GM12878 (cell line): Measurements from ENCODE around the gene ROBO1. TPM values are rescaled to one million over a fixed set of nuclear protein-coding genes. Genes with fewer than 3 reads are reported as not detected.

Source experiments
- ATAC-seq: fragments of 200-7000 bp; cut with Tn5 transposase; 3 replicates; pipeline ENCODE4 v1.9.1; 2020; ENCODE audit warnings: mild to moderate bottlenecking, moderate library complexity
- BruUV-seq: library from RNA; stranded (reverse); fragments of 400-500 nt; replicated peaks from 2 replicates; lab custom pipeline; 2021; lab: Mats Ljungman, UMichigan
- CTCF ChIA-PET: fragments of 300-600 bp; sonication (Branson Sonifier 250); formaldehyde crosslinking; extraction: SDS; loops from one replicate; lab custom pipeline; 2021; ENCODE audit warnings: inconsistent platforms; lab: Yijun Ruan, JAX
- POLR2A ChIA-PET: fragments of 350-600 bp; formaldehyde crosslinking; extraction: SDS; loops from one replicate; lab custom pipeline; 2021; ENCODE audit warnings: inconsistent platforms; lab: Charles Lee
- RAD21 ChIA-PET: fragments of 300-600 bp; sonication (Branson Sonifier 250); formaldehyde crosslinking; loops from one replicate; lab custom pipeline; 2023; ENCODE audit warnings: antibody characterized with exemption; ENCODE audit not compliant: unreplicated experiment; lab: Charles Lee
- SMC1A ChIA-PET: fragments of 300-600 bp; sonication (Branson Sonifier 250); formaldehyde crosslinking; loops from one replicate; lab custom pipeline; 2023; ENCODE audit not compliant: unreplicated experiment, uncharacterized antibody; lab: Charles Lee
- DNase-seq: peaks from one replicate; pipeline ENCODE4 v3.0.0-alpha.2; 2011; ENCODE audit warnings: low read depth, low spot score
- FAIRE-seq: peaks from 3 replicates; lab custom pipeline; 2011; peaks lifted over from hg19 to GRCh38; lab: Jason Lieb, UNC
- H2AFZ ChIP-seq: 2 replicates; pipeline ENCODE4 v1.6.0; 2011; ENCODE audit warnings: low read depth, low read length, control low read depth; ENCODE audit not compliant: control insufficient read depth
- H3K27ac ChIP-seq: 2 replicates; pipeline ENCODE4 v1.5.1; 2011; ENCODE audit warnings: control low read depth; ENCODE audit not compliant: control insufficient read depth, insufficient read depth
- H3K27me3 ChIP-seq, 2 experiments: replicated peaks in 1 of 2; 2 replicates each; pipeline versions ENCODE4 v1.6.0 to v1.6.1; 2011; ENCODE audit warnings: low read length in 1 of 2; ENCODE audit not compliant: control insufficient read depth in 2 of 2, insufficient read depth in 2 of 2
- H3K36me3 ChIP-seq, 2 experiments: 2 replicates each; pipeline ENCODE4 v1.5.1; 2011; ENCODE audit warnings: low read length in 1 of 2; ENCODE audit not compliant: control insufficient read depth in 2 of 2, insufficient read depth in 2 of 2
- H3K4me1 ChIP-seq: 2 replicates; pipeline ENCODE4 v1.6.1; 2011; ENCODE audit warnings: mild to moderate bottlenecking, low read length, moderate library complexity, mixed read lengths; ENCODE audit not compliant: control insufficient read depth, insufficient read depth
- H3K4me2 ChIP-seq: 2 replicates; pipeline ENCODE4 v1.6.0; 2011; ENCODE audit warnings: control low read depth; ENCODE audit not compliant: control insufficient read depth, insufficient read depth
- H3K4me3 ChIP-seq: fragments of 200-600 bp; sonication (generic); 2 replicates; pipeline ENCODE4 v1.5.1; 2016
- H3K79me2 ChIP-seq: 2 replicates; pipeline ENCODE4 v1.6.0; 2011; ENCODE audit warnings: low read length; ENCODE audit not compliant: control insufficient read depth, insufficient read depth
- H3K9ac ChIP-seq: 2 replicates; pipeline ENCODE4 v1.8.0; 2011; ENCODE audit warnings: low read length, control low read depth, mixed read lengths; ENCODE audit not compliant: control insufficient read depth, insufficient read depth
- H3K9me3 ChIP-seq: replicated peaks from 3 replicates; pipeline ENCODE4 v1.5.1; 2011; ENCODE audit warnings: mild to moderate bottlenecking, low read length; ENCODE audit not compliant: control insufficient read depth, insufficient read depth
- H4K20me1 ChIP-seq: 2 replicates; pipeline ENCODE4 v1.6.0; 2011; ENCODE audit not compliant: control insufficient read depth, insufficient read depth
- CTCF ChIP-seq, 3 experiments: IDR thresholded peaks in 2 of 3; conservative IDR thresholded peaks in 1 of 3; 2 replicates each; pipeline ENCODE4 v1.5.1; 2011; ENCODE audit warnings: low read depth in 3 of 3, low read length in 3 of 3, mild to moderate bottlenecking in 3 of 3, control low read depth in 2 of 3, moderate library complexity in 2 of 3, inconsistent platforms in 1 of 3, mixed read lengths in 1 of 3; ENCODE audit not compliant: control insufficient read depth in 2 of 3, insufficient read depth in 1 of 3; ENCODE audit errors: extremely low read depth in 1 of 3
- KDM1A ChIP-seq: fragments of 200-600 bp; sonication (generic); IDR thresholded peaks from 2 replicates; pipeline ENCODE4 v1.6.1; 2016; ENCODE audit warnings: borderline replicate concordance
- MYC ChIP-seq: IDR thresholded peaks from 2 replicates; pipeline ENCODE4 v1.6.1; 2011; ENCODE audit warnings: mild to moderate bottlenecking, low read length, moderate library complexity, inconsistent platforms; ENCODE audit not compliant: insufficient read depth, insufficient replicate concordance, insufficient read length, severe bottlenecking
- RAD21 ChIP-seq: IDR thresholded peaks from 2 replicates; pipeline ENCODE4 v1.6.1; 2011; ENCODE audit warnings: mild to moderate bottlenecking, low read depth, low read length, moderate library complexity; ENCODE audit not compliant: insufficient read depth
- SKIL ChIP-seq: fragments of 450-650 bp; IDR thresholded peaks from 2 replicates; pipeline ENCODE4 v1.6.1; 2017; ENCODE audit warnings: mild to moderate bottlenecking, low read depth, inconsistent platforms; ENCODE audit not compliant: poor library complexity, severe bottlenecking
- SMC3 ChIP-seq: IDR thresholded peaks from 2 replicates; pipeline ENCODE4 v1.6.1; 2011; ENCODE audit warnings: low read length, improper control_type of control experiment, borderline replicate concordance
- TAF1 ChIP-seq: IDR thresholded peaks from 2 replicates; pipeline ENCODE4 v1.6.1; 2011; ENCODE audit warnings: mild to moderate bottlenecking, low read depth, low read length, borderline replicate concordance
- WGBS: methylation state at CpG from one replicate; pipeline ENCODE4 v1.1.6; 2016; ENCODE audit warnings: low lambda C conversion rate; ENCODE audit not compliant: insufficient replicate concordance, insufficient coverage; ENCODE audit errors: missing lambda C conversion rate; 5-methylcytosine and 5-hydroxymethylcytosine counted together
- in situ Hi-C: fragments of 300-500 bp; cut with MboI; formaldehyde crosslinking; loops from 9 replicates; pipeline ENCODE4 v1.14.3; 2018; ENCODE audit warnings: mixed read lengths
- intact Hi-C: fragments of 100-400 bp; cut with micrococcal nuclease; formaldehyde crosslinking; loops from one replicate; pipeline ENCODE4 v1.14.2; 2022; ENCODE audit not compliant: unreplicated experiment
- polyA plus RNA-seq, 11 experiments: library from polyadenylated mRNA; depleted of rRNA in 4 of 11; unstranded in 6 of 11; stranded (reverse) in 5 of 11; fragments of >200 nt; fragmentation: Nextera tagmentation in 4 of 11; fragmentation: Illumina TruSeq in 1 of 11; extraction: Ambion mirVana in 4 of 11; extraction: Trizol in 1 of 11; gene quantifications; 1 replicate in 1 of 11; 2 replicates in 10 of 11; pipeline versions ENCODE4 v1.2.1 to v1.2.3, GENCODE V29; 2011 to 2016; ENCODE audit warnings: inconsistent platforms in 2 of 11, missing spikeins in 2 of 11, low read depth in 1 of 11
- total RNA-seq, 4 experiments: library from RNA; depleted of rRNA in 3 of 4; stranded (reverse); fragments of >200 nt in 3 of 4; fragmentation: Illumina TruSeq in 1 of 4; extraction: Trizol in 1 of 4; gene quantifications; 2 replicates each; pipeline versions ENCODE4 v1.2.1 to v1.2.3, GENCODE V29; 2013 to 2021
- TF ChIP-seq, protein P1 (sequence below): IDR thresholded peaks from 2 replicates; pipeline ENCODE4 v1.6.1; 2011; ENCODE audit warnings: low read depth, low read length, improper control_type of control experiment, borderline replicate concordance

The ROBO1 gene
- total and polyA plus RNA-seq, 10 of the 15 experiments (the other 5 are each of a cell fraction or from before 2014, with no cell fraction given) = 0.29 to 46.5 (median 1.2) TPM

GRCh38 chr3:79086514-79086913 is 681.3 kb downstream of the ROBO1 start:
- H3K79me2 ChIP-seq = no peaks in the 10 kb centered on the region
- WGBS = 2% methylated on average over 6 of the region's 6 CpGs
- H3K36me3 ChIP-seq = no peaks in the 10 kb centered on the region
- ChIA-PET SMC1A (interaction anchor here (0.6 to 7.3 kb wide), 20 partner anchors 9 to 1037 kb away, joined by 3 to 88 read pairs (median 4); no protein-coding TSS in a partner anchor), RAD21 (interaction anchor here (0.8 to 5.4 kb wide), 20 partner anchors 10 to 441 kb away, joined by 3 to 124 read pairs (median 4); no protein-coding TSS in a partner anchor), CTCF (interaction anchor here (0.6 to 7.5 kb wide), 36 partner anchors 9 to 980 kb away, joined by 3 to 222 read pairs (median 4); no protein-coding TSS in a partner anchor), POLR2A (no interaction called here)
- in situ Hi-C loops = no loop called here
- no peak overlapping the region for H3K9ac ChIP-seq
- H3K4me3 ChIP-seq = no peak overlapping the region
- no peaks in the 10 kb centered on the region for H3K27me3 ChIP-seq
- no peaks in the 10 kb centered on the region for H4K20me1 ChIP-seq
- no peaks in the 10 kb centered on the region for H3K9me3 ChIP-seq
- no peaks in the 10 kb centered on the region for H3K4me1 ChIP-seq
- intact Hi-C loops = loop anchor here (1.0 to 5.0 kb wide), 2 partner anchors 275 to 411 kb away; no protein-coding TSS in a partner anchor
- no peak overlapping the region for H3K4me2 ChIP-seq
- TF ChIP-seq, protein P1, sequence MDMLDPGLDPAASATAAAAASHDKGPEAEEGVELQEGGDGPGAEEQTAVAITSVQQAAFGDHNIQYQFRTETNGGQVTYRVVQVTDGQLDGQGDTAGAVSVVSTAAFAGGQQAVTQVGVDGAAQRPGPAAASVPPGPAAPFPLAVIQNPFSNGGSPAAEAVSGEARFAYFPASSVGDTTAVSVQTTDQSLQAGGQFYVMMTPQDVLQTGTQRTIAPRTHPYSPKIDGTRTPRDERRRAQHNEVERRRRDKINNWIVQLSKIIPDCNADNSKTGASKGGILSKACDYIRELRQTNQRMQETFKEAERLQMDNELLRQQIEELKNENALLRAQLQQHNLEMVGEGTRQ = no peak
- TF ChIP-seq SKIL (no peak), CTCF (IDR thresholded peaks at IDR 0.05 in 2 of 3, conservative IDR thresholded peaks at IDR 0.05 in 1 of 3; ENCODE audit: control insufficient read depth in 2 of 3, extremely low read depth in 1 of 3, insufficient read depth in 1 of 3, low read depth in 3 of 3, low read length in 3 of 3) (peak; percentile 66 to 71 (median 71)), MYC (no peak), KDM1A (no peak), RAD21 (peak; percentile 51), SMC3 (peak; percentile 57; the same call in 1 of the 2 replicates), TAF1 (no peak)
- no peak for DNase-seq
- peak; percentile 93 for FAIRE-seq
- ATAC-seq = peak; percentile 88
- BruUV-seq = no TSS peak
- no peak overlapping the region for H3K27ac ChIP-seq
- no peak overlapping the region for H2AFZ ChIP-seq
